ENCODE measurements around the gene RALA. TPM values are rescaled to one million over a fixed set of nuclear protein-coding genes. Genes with fewer than 3 reads are reported as not detected.

The RALA gene
- total and polyA plus RNA-seq, 2 of the 13 experiments (the other 11 are each of a cell fraction or from before 2014, with no cell fraction given) = 11.8 to 19.5 TPM

DNA sequence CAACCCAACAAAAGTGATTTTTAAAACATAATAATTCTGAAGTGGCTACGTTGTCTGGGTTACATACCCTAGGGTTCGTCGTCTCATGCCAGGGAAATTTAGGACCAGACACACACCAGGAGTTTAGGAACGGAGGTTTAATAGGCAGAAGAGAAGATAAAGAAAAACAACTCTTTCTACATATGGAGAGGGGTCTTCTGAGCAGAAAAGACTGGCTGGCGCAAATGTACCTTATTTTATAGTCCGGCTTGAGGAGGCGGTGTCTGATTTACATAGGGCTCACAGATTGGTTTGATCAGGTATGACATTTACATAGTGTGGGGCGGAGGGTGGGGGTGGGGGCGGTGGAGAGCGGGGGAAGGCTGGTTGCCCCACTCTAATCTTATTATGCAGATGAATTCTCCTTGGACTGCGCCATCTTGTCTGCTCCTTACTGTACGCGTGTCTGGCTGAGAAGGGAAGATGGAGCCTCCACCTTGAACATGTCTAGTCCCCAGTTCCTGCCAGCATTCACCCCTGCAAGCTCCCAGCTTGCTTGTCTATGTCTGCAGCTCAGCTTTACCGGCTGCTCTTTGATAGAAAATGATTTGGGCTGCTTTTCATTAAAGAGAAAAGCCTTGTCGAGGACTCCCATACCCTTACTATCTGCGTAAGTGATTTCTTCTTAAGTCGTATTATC is 98.7 kb downstream of the RALA start:
- H3K4me2 ChIP-seq (ENCODE audit: low read depth, low read length) = no peak overlapping the region
- no peak overlapping the region for H3K4me3 ChIP-seq (replicated peaks in 1 of 3; ENCODE audit: insufficient read depth in 1 of 3, low read depth in 2 of 3, low read length in 3 of 3)
- intact Hi-C loops (cut with micrococcal nuclease; ENCODE audit: unreplicated experiment) = no loop called here
- H3K27ac ChIP-seq (ENCODE audit: extremely low read length, insufficient read depth, low read length) = no peak overlapping the region
- TF ChIP-seq SOX5 (CRISPR knock-in tag; IDR thresholded peaks at IDR 0.05; ENCODE audit: borderline replicate concordance) (no peak), ZSCAN31 (CRISPR knock-in tag; IDR thresholded peaks at IDR 0.05; ENCODE audit: low read depth) (no peak), STAG1 (CRISPR knock-in tag; IDR thresholded peaks at IDR 0.05) (no peak), EZH2 (conservative IDR thresholded peaks at IDR 0.05; ENCODE audit: low read depth, low read length) (no peak), SAP130 (CRISPR knock-in tag; IDR thresholded peaks at IDR 0.05; ENCODE audit: low read depth) (no peak), SALL1 (CRISPR knock-in tag; IDR thresholded peaks at IDR 0.05) (no peak), ZNF460 (CRISPR knock-in tag; IDR thresholded peaks at IDR 0.05; ENCODE audit: borderline replicate concordance) (no peak), SNAI1 (CRISPR knock-in tag; IDR thresholded peaks at IDR 0.05; ENCODE audit: borderline replicate concordance) (no peak), ZNF605 (CRISPR knock-in tag; IDR thresholded peaks at IDR 0.05) (no peak), RBM39 (IDR thresholded peaks at IDR 0.05; ENCODE audit: low read depth, low read length, poor library complexity, severe bottlenecking) (no peak), ADNP (CRISPR knock-in tag; IDR thresholded peaks at IDR 0.05) (no peak), GABPA (IDR thresholded peaks at IDR 0.05; ENCODE audit: low read depth, low read length) (no peak), GABPA (CRISPR knock-in tag; IDR thresholded peaks at IDR 0.05; ENCODE audit: low read depth) (no peak), ZNF263 (CRISPR knock-in tag; IDR thresholded peaks at IDR 0.05) (no peak), SNRNP70 (IDR thresholded peaks at IDR 0.05; ENCODE audit: low read depth, low read length) (no peak), ZNF331 (CRISPR knock-in tag; IDR thresholded peaks at IDR 0.05) (no peak)
- TF ChIP-seq, protein P1, sequence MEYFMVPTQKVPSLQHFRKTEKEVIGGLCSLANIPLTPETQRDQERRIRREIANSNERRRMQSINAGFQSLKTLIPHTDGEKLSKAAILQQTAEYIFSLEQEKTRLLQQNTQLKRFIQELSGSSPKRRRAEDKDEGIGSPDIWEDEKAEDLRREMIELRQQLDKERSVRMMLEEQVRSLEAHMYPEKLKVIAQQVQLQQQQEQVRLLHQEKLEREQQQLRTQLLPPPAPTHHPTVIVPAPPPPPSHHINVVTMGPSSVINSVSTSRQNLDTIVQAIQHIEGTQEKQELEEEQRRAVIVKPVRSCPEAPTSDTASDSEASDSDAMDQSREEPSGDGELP (IDR thresholded peaks at IDR 0.05; ENCODE audit: borderline replicate concordance, low read depth) = no peak
- TF ChIP-seq, protein P2, sequence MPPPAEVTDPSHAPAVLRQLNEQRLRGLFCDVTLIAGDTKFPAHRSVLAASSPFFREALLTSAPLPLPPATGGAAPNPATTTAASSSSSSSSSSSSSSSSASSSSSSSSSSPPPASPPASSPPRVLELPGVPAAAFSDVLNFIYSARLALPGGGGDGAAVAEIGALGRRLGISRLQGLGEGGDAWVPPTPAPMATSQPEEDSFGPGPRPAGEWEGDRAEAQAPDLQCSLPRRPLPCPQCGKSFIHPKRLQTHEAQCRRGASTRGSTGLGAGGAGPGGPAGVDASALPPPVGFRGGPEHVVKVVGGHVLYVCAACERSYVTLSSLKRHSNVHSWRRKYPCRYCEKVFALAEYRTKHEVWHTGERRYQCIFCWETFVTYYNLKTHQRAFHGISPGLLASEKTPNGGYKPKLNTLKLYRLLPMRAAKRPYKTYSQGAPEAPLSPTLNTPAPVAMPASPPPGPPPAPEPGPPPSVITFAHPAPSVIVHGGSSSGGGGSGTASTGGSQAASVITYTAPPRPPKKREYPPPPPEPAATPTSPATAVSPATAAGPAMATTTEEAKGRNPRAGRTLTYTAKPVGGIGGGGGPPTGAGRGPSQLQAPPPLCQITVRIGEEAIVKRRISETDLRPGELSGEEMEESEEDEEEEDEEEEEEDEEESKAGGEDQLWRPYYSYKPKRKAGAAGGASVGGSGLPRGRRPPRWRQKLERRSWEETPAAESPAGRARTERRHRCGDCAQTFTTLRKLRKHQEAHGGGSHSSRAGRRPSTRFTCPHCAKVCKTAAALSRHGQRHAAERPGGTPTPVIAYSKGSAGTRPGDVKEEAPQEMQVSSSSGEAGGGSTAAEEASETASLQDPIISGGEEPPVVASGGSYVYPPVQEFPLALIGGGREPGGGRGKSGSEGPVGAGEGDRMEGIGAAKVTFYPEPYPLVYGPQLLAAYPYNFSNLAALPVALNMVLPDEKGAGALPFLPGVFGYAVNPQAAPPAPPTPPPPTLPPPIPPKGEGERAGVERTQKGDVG (CRISPR knock-in tag; IDR thresholded peaks at IDR 0.05; ENCODE audit: borderline replicate concordance) = no peak
- BruUV-seq (replicated peaks) = no TSS peak
- H3K4me1 ChIP-seq (ENCODE audit: insufficient read depth, low read length) = peaks cover 13% of the 10 kb centered on the region
- no peak overlapping the region for H2AFZ ChIP-seq (ENCODE audit: low read length)
- 78% methylated on average over 17 of the region's 17 CpGs for WGBS (ENCODE audit: low lambda C conversion rate)
- in situ Hi-C loops (cut with HindIII; ENCODE audit: extremely low pct_ligation_motif_present, low pct_unique_long_range_greater_than_20kb) = no loop called here
- DNase-seq (ENCODE audit: low spot score) = no peak
- ATAC-seq = no peak
- no peaks in the 10 kb centered on the region for H3K36me3 ChIP-seq (replicated peaks in 1 of 2; ENCODE audit: control insufficient read depth in 1 of 2, insufficient read depth in 2 of 2, low read length in 2 of 2)
- no peaks in the 10 kb centered on the region for H4K20me1 ChIP-seq (ENCODE audit: insufficient read depth, low read length)
- no peaks in the 10 kb centered on the region for H3K79me2 ChIP-seq (ENCODE audit: insufficient read depth, low read length)
- H3K9ac ChIP-seq (ENCODE audit: insufficient read depth, low read depth, low read length) = no peak overlapping the region
- ChIA-PET CTCF (ENCODE audit: low intra/inter-chr PET ratio, low total read pairs) (no interaction called here), POLR2A (no interaction called here)
- H3K9me3 ChIP-seq (ENCODE audit: low read length) = no peaks in the 10 kb centered on the region
- no peaks in the 10 kb centered on the region for H3K27me3 ChIP-seq (ENCODE audit: control insufficient read depth in 1 of 2, insufficient read depth in 2 of 2, low read length in 2 of 2)
- no peak for FAIRE-seq
